HepG2 (cell line): ENCODE data around the gene SEPTIN10. TPM values are rescaled to one million over a fixed set of nuclear protein-coding genes. Genes with fewer than 3 reads are reported as not detected.

Experiments
- AGO1 ChIP-seq: fragments of 200-400 bp; formaldehyde crosslinking; IDR thresholded peaks from 2 replicates; pipeline ENCODE4 v1.6.1; 2017; ENCODE audit warnings: mild to moderate bottlenecking, low read depth, low read length, moderate library complexity; ENCODE audit not compliant: poor library complexity, severe bottlenecking
- ARHGAP35 ChIP-seq: sonication (generic); formaldehyde crosslinking; IDR thresholded peaks from 2 replicates; pipeline ENCODE4 v1.9.0; 2022; ENCODE audit warnings: mild to moderate bottlenecking, inconsistent platforms, moderate library complexity, missing genetic modification reagents, borderline replicate concordance
- ATF7-NPFF ChIP-seq: sonication (generic); formaldehyde crosslinking; IDR thresholded peaks from 2 replicates; pipeline ENCODE4 v1.8.1; 2023; ENCODE audit warnings: mild to moderate bottlenecking, low read depth, missing genetic modification reagents, moderate library complexity
- BCL3 ChIP-seq: sonication (generic); formaldehyde crosslinking; IDR thresholded peaks from 2 replicates; pipeline ENCODE4 v1.5.1; 2020; ENCODE audit warnings: mild to moderate bottlenecking, missing genetic modification reagents, moderate library complexity
- BCL6 ChIP-seq: IDR thresholded peaks from 2 replicates; pipeline ENCODE4 v1.6.1; 2016; ENCODE audit warnings: missing genetic modification reagents, missing compliant biosample characterization
- CREBL2 ChIP-seq: sonication (generic); formaldehyde crosslinking; IDR thresholded peaks from 2 replicates; pipeline ENCODE4 v1.8.1; 2023; ENCODE audit warnings: missing genetic modification reagents, mild to moderate bottlenecking, borderline replicate concordance
- DR1 ChIP-seq: sonication (generic); formaldehyde crosslinking; IDR thresholded peaks from 2 replicates; pipeline ENCODE4 v1.8.0; 2021; ENCODE audit warnings: mild to moderate bottlenecking, missing genetic modification reagents, inconsistent platforms
- FOSL2 ChIP-seq: sonication (generic); formaldehyde crosslinking; IDR thresholded peaks from 2 replicates; pipeline ENCODE4 v1.4.0; 2020; ENCODE audit warnings: missing genetic modification reagents
- FOXA1 ChIP-seq, 2 experiments: fragments of 450-650 bp in 1 of 2; sonication (generic) in 1 of 2; formaldehyde crosslinking in 1 of 2; IDR thresholded peaks; 2 replicates each; pipeline versions ENCODE4 v1.4.0 to v1.6.1; 2016 to 2020; ENCODE audit warnings: missing genetic modification reagents in 1 of 2
- KAT2B ChIP-seq: fragments of 150-350 bp; IDR thresholded peaks from 2 replicates; pipeline ENCODE4 v1.6.1; 2014; ENCODE audit warnings: low read depth, low read length, borderline replicate concordance
- KDM5B ChIP-seq: sonication (generic); formaldehyde crosslinking; IDR thresholded peaks from 2 replicates; pipeline ENCODE4 v1.4.0; 2020; ENCODE audit warnings: missing genetic modification reagents, mild to moderate bottlenecking, borderline replicate concordance
- KLF16 ChIP-seq, 2 experiments: sonication (generic) in 1 of 2; formaldehyde crosslinking in 1 of 2; IDR thresholded peaks; 2 replicates each; pipeline versions ENCODE4 v1.6.1 to v1.8.0; 2016 to 2023; ENCODE audit warnings: missing genetic modification reagents in 2 of 2, missing compliant biosample characterization in 1 of 2
- MEIS1 ChIP-seq: sonication (generic); formaldehyde crosslinking; IDR thresholded peaks from 2 replicates; pipeline ENCODE4 v1.9.0; 2021; ENCODE audit warnings: mild to moderate bottlenecking, missing genetic modification reagents, moderate library complexity, borderline replicate concordance
- MYC ChIP-seq: sonication (generic); formaldehyde crosslinking; IDR thresholded peaks from 2 replicates; pipeline ENCODE4 v1.9.0; 2021; ENCODE audit warnings: missing genetic modification reagents, borderline replicate concordance
- PBX2 ChIP-seq: IDR thresholded peaks from 2 replicates; pipeline ENCODE4 v1.6.1; 2016; ENCODE audit warnings: control low read depth
- SRSF1 ChIP-seq: fragments of 200-400 bp; formaldehyde crosslinking; optimal IDR thresholded peaks from 2 replicates; pipeline ENCODE3; 2017; ENCODE audit warnings: mild to moderate bottlenecking, low read depth, low read length, moderate library complexity
- STAT5B ChIP-seq: sonication (generic); formaldehyde crosslinking; IDR thresholded peaks from 2 replicates; pipeline ENCODE4 v1.4.0; 2020; ENCODE audit warnings: missing genetic modification reagents
- TCF12 ChIP-seq, 2 experiments: fragments of 450-650 bp in 1 of 2; sonication (generic) in 1 of 2; formaldehyde crosslinking in 1 of 2; IDR thresholded peaks; 2 replicates each; pipeline versions ENCODE4 v1.6.1 to v1.8.0; 2017 to 2022; ENCODE audit warnings: antibody characterized with exemption in 1 of 2, mild to moderate bottlenecking in 1 of 2, missing genetic modification reagents in 1 of 2, moderate library complexity in 1 of 2
- ZNF235 ChIP-seq: sonication (generic); formaldehyde crosslinking; IDR thresholded peaks from 2 replicates; pipeline ENCODE4 v1.8.1; 2023; ENCODE audit warnings: mild to moderate bottlenecking, missing genetic modification reagents, borderline replicate concordance
- ZNF276 ChIP-seq: sonication (generic); formaldehyde crosslinking; IDR thresholded peaks from 2 replicates; pipeline ENCODE4 v1.4.0; 2020; ENCODE audit warnings: mild to moderate bottlenecking, low read depth, missing genetic modification reagents
- ZNF292 ChIP-seq: sonication (generic); formaldehyde crosslinking; IDR thresholded peaks from 2 replicates; pipeline ENCODE4 v1.8.1; 2022; ENCODE audit warnings: mild to moderate bottlenecking, low read depth, missing genetic modification reagents, borderline replicate concordance
- ZNF546 ChIP-seq: sonication (generic); formaldehyde crosslinking; conservative IDR thresholded peaks from 2 replicates; pipeline ENCODE4 v1.8.1; 2023; ENCODE audit warnings: mild to moderate bottlenecking, missing genetic modification reagents
- ZNF589 ChIP-seq: sonication (generic); formaldehyde crosslinking; conservative IDR thresholded peaks from 2 replicates; pipeline ENCODE4 v1.8.0; 2022; ENCODE audit warnings: mild to moderate bottlenecking, moderate library complexity, missing genetic modification reagents
- ZNF703 ChIP-seq: sonication (generic); formaldehyde crosslinking; IDR thresholded peaks from 2 replicates; pipeline ENCODE4 v1.5.1; 2020; ENCODE audit warnings: missing genetic modification reagents, mild to moderate bottlenecking, moderate library complexity, borderline replicate concordance
- ZNF781 ChIP-seq: sonication (generic); formaldehyde crosslinking; IDR thresholded peaks from 2 replicates; pipeline ENCODE4 v1.5.1; 2020; ENCODE audit warnings: borderline replicate concordance, mild to moderate bottlenecking, missing genetic modification reagents; ENCODE audit errors: not compliant biosample characterization
- polyA plus RNA-seq, 8 experiments: library from polyadenylated mRNA; depleted of rRNA in 3 of 8; stranded (reverse) in 7 of 8; unstranded in 1 of 8; fragments of >200 nt; fragmentation: Illumina TruSeq in 4 of 8; extraction: Trizol in 4 of 8; gene quantifications; 2 replicates each; pipeline versions ENCODE4 v1.2.1 to v1.2.3, GENCODE V29; 2011 to 2016; ENCODE audit warnings: low read depth in 4 of 8, missing spikeins in 1 of 8, mixed read lengths in 1 of 8; ENCODE audit not compliant: insufficient read depth in 1 of 8
- total RNA-seq, 5 experiments: library from RNA; depleted of rRNA; stranded (reverse); fragments of >200 nt; fragmentation: Illumina TruSeq; extraction: Trizol; gene quantifications; 2 replicates each; pipeline ENCODE4 v1.2.3, GENCODE V29; 2016; ENCODE audit warnings: low read depth in 1 of 5

Gene SEPTIN10
- total and polyA plus RNA-seq, 2 of the 13 experiments (the other 11 are each of a cell fraction or from before 2014, with no cell fraction given) = 45.8 to 67.5 TPM

GRCh38 chr2:109558076-109558882, 55.5 kb downstream of the SEPTIN10 start (continued):
- no peak for TF ChIP-seq MEIS1
- TF ChIP-seq TCF12 (IDR thresholded peaks at IDR 0.05) = no peak
- no peak for TF ChIP-seq TCF12 (CRISPR knock-in tag; IDR thresholded peaks at IDR 0.05)
- TF ChIP-seq ZNF703 = no peak
- peak; percentile 96 for TF ChIP-seq FOSL2 (CRISPR knock-in tag)
- TF ChIP-seq KLF16 (CRISPR knock-in tag; IDR thresholded peaks at IDR 0.05) = peak in 1 of 2 experiments; percentile 73; a peak in 1 of 4 replicates
- TF ChIP-seq ZNF276 (CRISPR knock-in tag) = no peak
- no peak for TF ChIP-seq ZNF546 (CRISPR knock-in tag)
- TF ChIP-seq SRSF1 = no peak
- no peak for TF ChIP-seq ZNF589 (CRISPR knock-in tag)
- no peak for TF ChIP-seq ARHGAP35
- no peak for TF ChIP-seq ZNF781 (CRISPR knock-in tag)
- TF ChIP-seq CREBL2 (CRISPR knock-in tag) = no peak
- TF ChIP-seq BCL6 (CRISPR knock-in tag) = peak; percentile 23; the same call in 1 of the 2 replicates
- TF ChIP-seq FOXA1 (IDR thresholded peaks at IDR 0.05) = no peak
- peak; percentile 83 for TF ChIP-seq FOXA1 (CRISPR knock-in tag; IDR thresholded peaks at IDR 0.05)
- no peak for TF ChIP-seq BCL3 (CRISPR knock-in tag)
- no peak for TF ChIP-seq MYC (CRISPR knock-in tag)
- TF ChIP-seq STAT5B (CRISPR knock-in tag) = no peak
- no peak for TF ChIP-seq DR1 (CRISPR knock-in tag)
- no peak for TF ChIP-seq PBX2 (CRISPR knock-in tag)
- TF ChIP-seq ATF7-NPFF (CRISPR knock-in tag) = no peak
- TF ChIP-seq AGO1 = no peak
- TF ChIP-seq KDM5B = no peak
- no peak for TF ChIP-seq ZNF235 (CRISPR knock-in tag)
- TF ChIP-seq ZNF292 = no peak
- no peak for TF ChIP-seq KAT2B
